K562 (cell line): Measurements from ENCODE around the gene RUNX3. TPM values are rescaled to one million over a fixed set of nuclear protein-coding genes. Genes with fewer than 3 reads are reported as not detected.
A peak's percentile ranks its signal among the peaks of the same experiment; 100 is the strongest.

ENCODE experiments used
- ATAC-seq: fragments of 200-7000 bp; cut with Tn5 transposase; 3 replicates; pipeline ENCODE4 v1.9.1; 2020; ENCODE audit warnings: moderate library complexity
- BruUV-seq: library from RNA; stranded (reverse); fragments of 400-500 nt; replicated peaks from 2 replicates; lab custom pipeline; 2021; lab: Mats Ljungman, UMichigan
- CTCF ChIA-PET: fragments of 300-600 bp; formaldehyde crosslinking; extraction: SDS; loops from one replicate; lab custom pipeline; 2021; ENCODE audit warnings: low intra/inter-chr PET ratio; lab: Yijun Ruan, JAX
- POLR2A ChIA-PET: fragments of 300-600, 350-650 bp; sonication (Branson Sonifier 250); formaldehyde crosslinking; extraction: SDS; loops from one replicate; lab custom pipeline; 2021; ENCODE audit warnings: antibody characterized with exemption, inconsistent platforms; lab: Yijun Ruan, JAX
- DNase-seq, 4 experiments: peaks; one replicate each; pipeline versions ENCODE4 v3.0.0 to v3.0.0-alpha.2; 2011 to 2018; ENCODE audit warnings: low spot score in 3 of 4, mixed read lengths in 3 of 4; ENCODE audit errors: extremely low read depth in 1 of 4
- FAIRE-seq: peaks from 2 replicates; lab custom pipeline; 2011; peaks lifted over from hg19 to GRCh38; lab: Jason Lieb, UNC
- H2AFZ ChIP-seq: 2 replicates; pipeline ENCODE4 v1.6.0; 2011; ENCODE audit warnings: low read depth, low read length, control low read depth, inconsistent platforms
- H3K27ac ChIP-seq: fragments of 200-600 bp; 3 replicates; pipeline ENCODE4 v1.8.0; 2011; ENCODE audit warnings: low read depth, mild to moderate bottlenecking, control low read depth, inconsistent platforms, low read length, moderate library complexity, mixed read lengths; ENCODE audit errors: extremely low read depth
- H3K27me3 ChIP-seq, 2 experiments: fragments of 300-600 bp in 1 of 2; 2 replicates in 1 of 2; 3 replicates in 1 of 2; pipeline versions ENCODE4 v1.6.0 to v1.8.0; 2011; ENCODE audit warnings: inconsistent platforms in 2 of 2, low read length in 2 of 2, mild to moderate bottlenecking in 1 of 2, mixed read lengths in 1 of 2, moderate library complexity in 1 of 2; ENCODE audit not compliant: control insufficient read depth in 2 of 2, insufficient read depth in 2 of 2
- H3K36me3 ChIP-seq: fragments of 300-600 bp; 3 replicates; pipeline ENCODE4 v1.8.0; 2011; ENCODE audit warnings: mild to moderate bottlenecking, low read length, inconsistent platforms; ENCODE audit not compliant: control insufficient read depth, insufficient read depth
- H3K4me1 ChIP-seq, 2 experiments: fragments of 200-600 bp in 1 of 2; replicated peaks in 1 of 2; 2 replicates in 1 of 2; 3 replicates in 1 of 2; pipeline versions ENCODE4 v1.5.1 to v1.8.0; 2011; ENCODE audit warnings: inconsistent platforms in 2 of 2, low read length in 2 of 2, mild to moderate bottlenecking in 1 of 2, mixed read lengths in 1 of 2, moderate library complexity in 1 of 2; ENCODE audit not compliant: control insufficient read depth in 2 of 2, insufficient read depth in 2 of 2
- H3K4me2 ChIP-seq: 2 replicates; pipeline ENCODE4 v1.6.1; 2011; ENCODE audit warnings: low read length, control low read depth, inconsistent platforms, mixed read lengths; ENCODE audit not compliant: insufficient read depth
- H3K4me3 ChIP-seq: fragments of 200-600 bp; sonication (generic), shearing (Covaris generic); 2 replicates; pipeline ENCODE4 v1.5.1; 2016; ENCODE audit warnings: control low read depth, inconsistent platforms
- H3K79me2 ChIP-seq: fragments of 200-600 bp; 3 replicates; pipeline ENCODE4 v1.8.0; 2011; ENCODE audit warnings: low read length, inconsistent platforms; ENCODE audit not compliant: control insufficient read depth, insufficient read depth
- H3K9ac ChIP-seq, 2 experiments: 2 replicates each; pipeline versions ENCODE4 v1.6.0 to v1.6.1; 2011; ENCODE audit warnings: low read depth in 2 of 2, low read length in 2 of 2, control low read depth in 1 of 2, inconsistent platforms in 1 of 2, mild to moderate bottlenecking in 1 of 2, mixed read lengths in 1 of 2; ENCODE audit not compliant: insufficient read depth in 1 of 2
- H3K9me1 ChIP-seq: one replicate; pipeline ENCODE4 v1.6.0; 2011; ENCODE audit warnings: inconsistent platforms, mild to moderate bottlenecking, low read length, moderate library complexity; ENCODE audit not compliant: control insufficient read depth, insufficient read depth
- H3K9me3 ChIP-seq: replicated peaks from 2 replicates; pipeline ENCODE4 v1.5.1; 2011; ENCODE audit warnings: low read depth, low read length, inconsistent platforms; ENCODE audit not compliant: control insufficient read depth, insufficient read depth
- H4K20me1 ChIP-seq: replicated peaks from 2 replicates; pipeline ENCODE4 v1.6.1; 2011; ENCODE audit warnings: low read length, inconsistent platforms, mixed read lengths; ENCODE audit not compliant: control insufficient read depth, insufficient read depth
- CBFA2T2 ChIP-seq: fragments of 450-650 bp; conservative IDR thresholded peaks from 2 replicates; pipeline ENCODE4 v1.6.1; 2017; ENCODE audit warnings: mild to moderate bottlenecking
- CREB3 ChIP-seq: fragments of 450-650 bp; conservative IDR thresholded peaks from 2 replicates; pipeline ENCODE4 v1.6.1; 2016; ENCODE audit warnings: missing genetic modification characterization, low read depth, mild to moderate bottlenecking, missing compliant biosample characterization, moderate library complexity
- E2F6 ChIP-seq, 2 experiments: IDR thresholded peaks; 2 replicates each; pipeline ENCODE4 v1.6.1; 2011; ENCODE audit warnings: borderline replicate concordance in 1 of 2, control low read depth in 1 of 2, low read depth in 1 of 2, low read length in 1 of 2, mild to moderate bottlenecking in 1 of 2, mixed read lengths in 1 of 2, moderate library complexity in 1 of 2; ENCODE audit not compliant: insufficient read depth in 1 of 2, insufficient read length in 1 of 2, poor library complexity in 1 of 2, severe bottlenecking in 1 of 2; ENCODE audit errors: extremely low read depth in 1 of 2
- GATA2 ChIP-seq: sonication (generic); formaldehyde crosslinking; IDR thresholded peaks from 2 replicates; pipeline ENCODE4 v1.4.0; 2020; ENCODE audit warnings: mild to moderate bottlenecking, missing genetic modification reagents
- NFIC ChIP-seq: fragments of 450-650 bp; IDR thresholded peaks from 2 replicates; pipeline ENCODE4 v1.6.1; 2017; ENCODE audit warnings: mild to moderate bottlenecking, inconsistent platforms
- NFYB ChIP-seq: IDR thresholded peaks from 2 replicates; pipeline ENCODE4 v1.6.1; 2011; ENCODE audit warnings: mild to moderate bottlenecking, moderate library complexity; ENCODE audit not compliant: insufficient read length; ENCODE audit errors: extremely low read depth
- TEAD4 ChIP-seq, 2 experiments: sonication (generic) in 1 of 2; formaldehyde crosslinking in 1 of 2; IDR thresholded peaks; 2 replicates each; pipeline versions ENCODE4 v1.6.1 to v1.8.0; 2012 to 2022; ENCODE audit warnings: borderline replicate concordance in 1 of 2, inconsistent platforms in 1 of 2, low read length in 1 of 2, mild to moderate bottlenecking in 1 of 2, missing genetic modification reagents in 1 of 2
- ZKSCAN8 ChIP-seq: fragments of 200-800 bp; sonication (Bioruptor generic); IDR thresholded peaks from 2 replicates; pipeline ENCODE4 v1.6.1; 2016; ENCODE audit warnings: missing genetic modification characterization, missing compliant biosample characterization
- ZSCAN32 ChIP-seq: fragments of 450-650 bp; formaldehyde crosslinking; IDR thresholded peaks from 2 replicates; pipeline ENCODE4 v1.4.0; 2020; ENCODE audit warnings: mild to moderate bottlenecking, moderate library complexity
- WGBS: fragments of 100-300 bp; shearing (Covaris generic); methylation state at CpG from one replicate; pipeline ENCODE4 v1.1.6; 2016; ENCODE audit warnings: low coverage, mixed read lengths; ENCODE audit not compliant: insufficient coverage; ENCODE audit errors: missing lambda C conversion rate; 5-methylcytosine and 5-hydroxymethylcytosine counted together
- in situ Hi-C: fragments of 300-500 bp; cut with MboI; formaldehyde crosslinking; loops from 4 replicates; pipeline ENCODE4 v1.15.0; 2018; ENCODE audit warnings: inconsistent platforms, mixed read lengths
- intact Hi-C: fragments of 100-400 bp; cut with micrococcal nuclease; formaldehyde crosslinking; loops from 2 replicates; pipeline ENCODE4 v1.14.2; 2022
- polyA plus RNA-seq, 8 experiments: library from polyadenylated mRNA; depleted of rRNA in 4 of 8; stranded (reverse) in 5 of 8; unstranded in 3 of 8; fragments of >200 nt; fragmentation: Nextera tagmentation in 2 of 8; fragmentation: Illumina TruSeq in 1 of 8; extraction: Ambion mirVana in 2 of 8; extraction: Trizol in 1 of 8; gene quantifications; 2 replicates each; pipeline versions ENCODE4 v1.2.1 to v1.2.3, GENCODE V29; 2011 to 2014; ENCODE audit warnings: inconsistent platforms in 1 of 8, missing spikeins in 1 of 8
- total RNA-seq, 7 experiments: library from RNA; depleted of rRNA in 6 of 7; stranded (reverse); fragments of >200 nt in 6 of 7; fragmentation: Illumina TruSeq in 2 of 7; extraction: Trizol in 2 of 7; gene quantifications; 2 replicates each; pipeline versions ENCODE4 v1.2.1 to v1.2.3, GENCODE V29; 2011 to 2021; ENCODE audit warnings: low replicate concordance in 1 of 7

The RUNX3 gene
- total and polyA plus RNA-seq, 9 of the 15 experiments (the other 6 are each of a cell fraction or from before 2014, with no cell fraction given): 0.01 to 0.64 (median 0.09) TPM

- in situ Hi-C loops: no loop called here
- H2AFZ ChIP-seq: no peak overlapping the region
- no peaks in the 10 kb centered on the region for H3K9me3 ChIP-seq
- no peaks in the 10 kb centered on the region for H3K79me2 ChIP-seq
- no peaks in the 10 kb centered on the region for H4K20me1 ChIP-seq
- ATAC-seq: no peak
- no peak overlapping the region for H3K4me2 ChIP-seq
- ChIA-PET CTCF (no interaction called here), POLR2A (interaction anchor here (0.7 to 1.4 kb wide), 3 partner anchors 9 to 81 kb away, joined by 3 to 4 read pairs (median 3); no protein-coding TSS in a partner anchor)
- WGBS: 36% methylated on average over 8 of the region's 8 CpGs
- intact Hi-C loops: no loop called here
- peaks cover 0 to 16% of the 10 kb centered on the region in 2 experiments; a peak in 1 of 5 replicates for H3K27me3 ChIP-seq
- FAIRE-seq: no peak
- no peak overlapping the region for H3K27ac ChIP-seq
- H3K36me3 ChIP-seq: no peaks in the 10 kb centered on the region
- no peak for TF ChIP-seq CBFA2T2
- TF ChIP-seq ZKSCAN8 (CRISPR knock-in tag): peak; percentile 97
- no peak for TF ChIP-seq TEAD4 (IDR thresholded peaks at IDR 0.05; ENCODE audit: low read length)
- peak; percentile 27; the same call in 1 of the 2 replicates for TF ChIP-seq TEAD4 (CRISPR knock-in tag; IDR thresholded peaks at IDR 0.05; ENCODE audit: borderline replicate concordance)
- TF ChIP-seq ZSCAN32: no peak
- TF ChIP-seq NFYB: no peak
- no peak for TF ChIP-seq NFIC
- TF ChIP-seq CREB3 (tag): no peak
- no peak for TF ChIP-seq E2F6 (IDR thresholded peaks at IDR 0.05; ENCODE audit: borderline replicate concordance in 1 of 2, extremely low read depth in 1 of 2, insufficient read depth in 1 of 2, insufficient read length in 1 of 2, low read depth in 1 of 2, low read length in 1 of 2, poor library complexity in 1 of 2, severe bottlenecking in 1 of 2)
- TF ChIP-seq GATA2 (CRISPR knock-in tag): no peak
- no peak overlapping the region for H3K4me3 ChIP-seq
- no peaks in the 10 kb centered on the region for H3K9me1 ChIP-seq
- H3K4me1 ChIP-seq: peaks cover 6 to 10% of the 10 kb centered on the region in 2 experiments
- BruUV-seq: no TSS peak
- no peak for DNase-seq
- no peak overlapping the region for H3K9ac ChIP-seq
These were observed 25.8 kb upstream of the RUNX3 start for GRCh38 chr1:24955779-24956365.
